Common myeloid progenitor, CD34-positive (primary cell): Measurements from ENCODE around the gene TEX28.
"Not testable (repeated sequence)": the region's sequence is repeated elsewhere in the genome, so short reads cannot be mapped to it uniquely, and the experiment has no call there.

Source experiments
- CTCF ChIA-PET: fragments of 350-600 bp; sonication (Branson Sonifier 250); formaldehyde crosslinking; loops from one replicate; lab custom pipeline; 2021; ENCODE audit warnings: antibody characterized with exemption; lab: Charles Lee
- POLR2A ChIA-PET: fragments of 350-600 bp; sonication (Branson Sonifier 250); formaldehyde crosslinking; loops from one replicate; lab custom pipeline; 2021; ENCODE audit warnings: antibody characterized with exemption; lab: Charles Lee
- DNase-seq, 3 donors: peaks; one replicate each; pipeline versions ENCODE4 v3.0.0 to v3.0.0-alpha.2; 2013
- H3K27ac ChIP-seq, 2 experiments: 1 replicate in 1 of 2; 2 replicates in 1 of 2; pipeline ENCODE4 v1.7.0; 2013; ENCODE audit warnings: inconsistent platforms in 2 of 2, low read length in 2 of 2, mild to moderate bottlenecking in 2 of 2, low read depth in 1 of 2, moderate library complexity in 1 of 2; ENCODE audit not compliant: severe bottlenecking in 2 of 2, insufficient read depth in 1 of 2, poor library complexity in 1 of 2
- H3K27me3 ChIP-seq, 5 experiments: replicated peaks in 2 of 5; 1 replicate in 3 of 5; 2 replicates in 2 of 5; pipeline versions ENCODE4 v1.6.1 to v1.7.0; 2013; ENCODE audit warnings: low read length in 4 of 5, mild to moderate bottlenecking in 2 of 5, moderate library complexity in 2 of 5, inconsistent platforms in 1 of 5; ENCODE audit not compliant: insufficient read depth in 5 of 5, control insufficient read depth in 4 of 5
- H3K36me3 ChIP-seq, 4 experiments: 1 replicate in 2 of 4; 2 replicates in 2 of 4; pipeline versions ENCODE4 v1.6.1 to v1.7.0; 2013; ENCODE audit warnings: low read length in 3 of 4, control low read depth in 1 of 4, mild to moderate bottlenecking in 1 of 4; ENCODE audit not compliant: control insufficient read depth in 4 of 4, insufficient read depth in 4 of 4
- H3K4me1 ChIP-seq, 4 experiments: 1 replicate in 3 of 4; 2 replicates in 1 of 4; pipeline versions ENCODE4 v1.6.1 to v1.7.1; 2013; ENCODE audit warnings: low read length in 3 of 4, mild to moderate bottlenecking in 3 of 4, control low read depth in 1 of 4, inconsistent platforms in 1 of 4, moderate library complexity in 1 of 4; ENCODE audit not compliant: control insufficient read depth in 4 of 4, insufficient read depth in 4 of 4; ENCODE audit errors: control extremely low read depth in 1 of 4
- H3K4me3 ChIP-seq, 7 experiments: 1 replicate in 4 of 7; 2 replicates in 3 of 7; pipeline versions ENCODE4 v1.5.1 to v1.7.0; 2013; ENCODE audit warnings: mild to moderate bottlenecking in 7 of 7, low read length in 6 of 7, moderate library complexity in 6 of 7, inconsistent platforms in 2 of 7, low read depth in 2 of 7, control low read depth in 1 of 7; ENCODE audit not compliant: insufficient read depth in 4 of 7, control insufficient read depth in 1 of 7; ENCODE audit errors: extremely low read depth in 1 of 7
- H3K9me3 ChIP-seq, 5 experiments: 1 replicate in 4 of 5; 2 replicates in 1 of 5; pipeline versions ENCODE4 v1.6.1 to v1.7.1; 2013; ENCODE audit warnings: low read length in 4 of 5, mild to moderate bottlenecking in 2 of 5, inconsistent platforms in 1 of 5, low read depth in 1 of 5, moderate library complexity in 1 of 5; ENCODE audit not compliant: control insufficient read depth in 4 of 5, insufficient read depth in 2 of 5; ENCODE audit errors: control extremely low read depth in 1 of 5
- WGBS: methylation state at CpG from one replicate; pipeline ENCODE4 v1.1.5; 2013; ENCODE audit not compliant: insufficient coverage; 5-methylcytosine and 5-hydroxymethylcytosine counted together

TEX28 gene

DNA sequence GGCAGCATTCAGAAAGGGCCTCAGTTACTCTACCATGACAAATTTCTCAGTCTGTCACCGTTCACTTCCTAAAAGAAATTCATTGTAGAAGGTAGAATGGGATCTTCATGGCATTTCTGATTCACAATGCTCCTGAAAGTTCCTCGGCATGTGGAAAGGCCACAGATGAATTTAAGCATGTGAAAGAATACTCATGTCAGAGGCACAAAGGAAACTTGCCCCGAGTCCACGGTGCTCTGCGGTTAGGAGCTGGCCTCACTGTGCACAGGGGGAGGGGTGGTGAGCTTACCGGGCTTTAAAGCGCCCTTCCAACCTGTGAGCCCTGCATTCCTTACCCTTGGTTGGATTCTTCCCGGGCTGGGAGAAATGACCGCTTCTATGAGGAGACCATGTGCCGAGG is 9.9 kb upstream of the TEX28 start:
- Histone ChIP-seq H3K4me1 (peaks cover 0 to 6% (median 1%) of the 10 kb centered on the region in 4 experiments), H3K36me3 (no peaks in the 10 kb centered on the region), H3K4me3 (no peak overlapping the region), H3K27me3 (peaks cover 0 to 6% (median 0%) of the 10 kb centered on the region in 5 experiments), H3K9me3 (no peaks in the 10 kb centered on the region), H3K27ac (no peak overlapping the region)
- no peak for DNase-seq
- 90% methylated on average over 10 of the region's 10 CpGs for WGBS
- CTCF ChIA-PET: interaction anchor here (1.4 to 3.0 kb wide), 3 partner anchors 13 to 231 kb away, joined by 3 to 12 read pairs (median 6); no protein-coding TSS in a partner anchor
- POLR2A ChIA-PET: interaction anchor here (0.7 kb wide), 1 partner anchor 10 kb away, joined by 4 read pairs; the partner anchor contains the start of gene TEX28

DNA sequence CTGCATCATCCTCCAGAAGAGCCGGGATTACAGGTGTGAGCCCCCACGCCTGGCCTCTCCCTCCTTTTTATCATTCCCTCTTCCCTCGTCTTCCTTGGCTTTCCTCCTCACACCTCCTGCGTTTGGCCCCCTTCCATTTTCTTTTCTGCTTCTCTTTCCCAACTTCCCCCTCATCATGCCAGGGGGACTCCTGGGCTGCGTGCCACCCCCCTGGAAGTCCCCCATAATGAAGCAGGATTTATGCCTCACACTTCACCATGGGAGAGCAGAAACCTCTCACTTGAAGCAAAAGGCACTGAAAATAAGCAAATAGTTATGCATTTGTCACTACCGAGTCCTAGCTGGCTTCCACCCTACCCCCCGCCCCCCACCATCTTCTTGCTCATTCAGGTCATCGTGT is 8.6 kb upstream of the TEX28 start:
- Histone ChIP-seq H3K27me3 (peaks cover 0 to 6% (median 0%) of the 10 kb centered on the region in 5 experiments), H3K36me3 (no peaks in the 10 kb centered on the region), H3K4me3 (no peak overlapping the region), H3K9me3 (no peaks in the 10 kb centered on the region), H3K4me1 (peaks cover 0 to 4% (median 1%) of the 10 kb centered on the region in 4 experiments), H3K27ac (no peak overlapping the region)
- CTCF ChIA-PET: interaction anchor here (0.6 to 3.0 kb wide), 2 partner anchors 111 to 167 kb away, joined by 3 to 12 read pairs; no protein-coding TSS in a partner anchor
- POLR2A ChIA-PET: no interaction called here
- 79% methylated on average over 6 of the region's 8 CpGs for WGBS
- DNase-seq: no peak

DNA sequence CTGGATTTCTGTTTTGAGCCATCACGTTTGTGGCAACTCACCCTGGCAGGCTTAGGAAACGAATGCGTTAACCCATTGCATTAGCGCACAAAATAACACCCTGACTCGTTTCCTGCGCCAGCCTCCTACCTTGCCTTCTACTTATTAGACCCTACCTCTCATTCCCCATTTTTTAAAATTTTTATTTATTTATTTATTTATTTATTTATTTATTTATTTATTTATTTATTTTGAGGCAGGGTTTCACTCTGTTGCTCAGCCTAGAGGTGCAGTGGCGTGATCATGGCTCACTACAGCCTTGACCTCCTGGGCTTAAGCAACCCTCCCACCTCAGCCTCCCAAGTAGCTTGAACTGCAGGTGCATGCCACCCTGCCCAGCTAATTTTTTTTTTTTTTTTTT is 8.1 kb upstream of the TEX28 start:
- DNase-seq, POLR2A ChIA-PET, H3K27ac ChIP-seq, H3K4me3 ChIP-seq, H3K4me1 ChIP-seq, H3K27me3 ChIP-seq, H3K36me3 ChIP-seq, H3K9me3 ChIP-seq: not testable (repeated sequence)
- CTCF ChIA-PET: interaction anchor here (0.6 to 3.0 kb wide), 2 partner anchors 112 to 167 kb away, joined by 3 to 12 read pairs; no protein-coding TSS in a partner anchor
- 93% methylated on average over 3 of the region's 7 CpGs for WGBS

DNA sequence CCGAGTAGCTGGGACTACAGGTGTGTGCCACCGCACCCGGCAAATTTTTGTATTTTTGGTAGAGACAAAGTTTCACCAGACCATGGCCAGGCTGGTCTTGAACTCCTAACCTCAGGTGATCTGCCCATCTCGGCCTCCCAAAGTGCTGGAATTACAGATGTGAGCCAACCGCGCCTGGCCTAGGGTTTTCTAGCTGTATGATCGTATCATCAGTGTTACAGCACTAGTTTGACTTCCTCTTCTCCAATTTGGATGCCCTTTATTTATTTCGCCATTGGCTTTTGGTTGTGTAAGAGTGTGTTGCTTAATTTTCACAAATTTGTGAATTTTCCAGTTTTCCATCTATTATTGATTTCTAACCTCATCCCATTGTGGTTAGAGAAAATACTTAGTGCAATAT is 5.9 kb upstream of the TEX28 start:
- Histone ChIP-seq H3K9me3 (peaks cover 0 to 3% (median 0%) of the 10 kb centered on the region in 5 experiments), H3K27ac (no peak overlapping the region), H3K4me1 (peaks cover 0 to 3% (median 1%) of the 10 kb centered on the region in 4 experiments), H3K36me3 (no peaks in the 10 kb centered on the region), H3K4me3 (no peak overlapping the region), H3K27me3 (peaks cover 0 to 6% (median 0%) of the 10 kb centered on the region in 5 experiments)
- CTCF ChIA-PET: interaction anchor here (1.0 kb wide), 1 partner anchor 8 kb away, joined by 4 read pairs; no protein-coding TSS in a partner anchor
- peak in 2 of 3 donors; percentile 27 for DNase-seq
- POLR2A ChIA-PET: no interaction called here
- 96% methylated on average over 6 of the region's 8 CpGs for WGBS

DNA sequence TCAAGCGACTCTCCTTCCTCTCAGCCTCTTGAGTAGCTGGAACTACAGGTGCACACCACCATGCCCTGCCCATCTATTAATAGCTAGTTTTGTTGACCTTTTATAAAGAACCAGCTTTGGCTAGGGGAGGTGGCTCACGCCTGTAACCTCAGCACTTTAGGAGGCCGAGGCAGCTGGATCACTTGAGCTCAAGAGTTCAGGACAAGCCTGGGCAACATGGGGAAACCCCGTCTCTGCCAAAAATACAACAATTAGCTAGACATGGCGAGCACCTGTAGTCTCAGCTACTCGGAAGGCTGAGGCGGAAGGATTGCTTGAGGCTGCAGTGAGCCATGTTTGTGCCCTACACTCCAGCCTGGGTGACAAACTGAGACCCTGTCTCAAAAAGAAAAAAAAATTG is 3.4 kb upstream of the TEX28 start:
- H3K9me3 ChIP-seq: peaks cover 0 to 8% (median 0%) of the 10 kb centered on the region in 5 experiments
- no peaks in the 10 kb centered on the region for H3K4me1 ChIP-seq
- H3K27ac ChIP-seq: no peak overlapping the region
- POLR2A ChIA-PET: no interaction called here
- WGBS: 93% methylated on average over 5 of the region's 7 CpGs
- H3K4me3 ChIP-seq: no peak overlapping the region
- H3K27me3 ChIP-seq: no peaks in the 10 kb centered on the region
- H3K36me3 ChIP-seq: no peaks in the 10 kb centered on the region
- no peak for DNase-seq
- CTCF ChIA-PET: no interaction called here

DNA sequence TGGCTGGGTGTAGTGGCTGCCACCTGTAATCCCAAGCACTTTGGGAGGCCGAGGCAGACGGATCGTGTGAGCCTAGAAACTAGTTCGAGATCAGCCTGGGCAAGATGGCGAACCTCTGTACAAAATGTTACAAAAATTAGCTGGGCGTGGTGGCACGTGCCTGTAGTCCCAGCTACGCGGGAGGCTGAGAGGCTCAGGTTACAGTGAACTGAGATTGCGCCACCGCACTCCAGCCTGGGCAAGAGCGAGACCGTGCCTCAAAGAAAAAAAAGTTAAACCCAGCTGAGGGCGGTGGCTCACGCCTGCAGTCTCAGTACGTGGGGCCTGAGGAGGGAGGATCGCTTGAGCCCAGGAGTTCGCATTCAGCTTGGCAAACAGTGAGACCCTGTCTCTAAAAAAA is 1.8 kb upstream of the TEX28 start:
- POLR2A ChIA-PET: no interaction called here
- WGBS: 91% methylated on average over 18 of the region's 18 CpGs
- Histone ChIP-seq H3K9me3 (peaks cover 0 to 8% (median 0%) of the 10 kb centered on the region in 5 experiments), H3K36me3 (no peaks in the 10 kb centered on the region), H3K4me1 (no peaks in the 10 kb centered on the region), H3K27me3 (no peaks in the 10 kb centered on the region), H3K27ac (no peak overlapping the region), H3K4me3 (no peak overlapping the region)
- CTCF ChIA-PET: no interaction called here
- DNase-seq: no peak

DNA sequence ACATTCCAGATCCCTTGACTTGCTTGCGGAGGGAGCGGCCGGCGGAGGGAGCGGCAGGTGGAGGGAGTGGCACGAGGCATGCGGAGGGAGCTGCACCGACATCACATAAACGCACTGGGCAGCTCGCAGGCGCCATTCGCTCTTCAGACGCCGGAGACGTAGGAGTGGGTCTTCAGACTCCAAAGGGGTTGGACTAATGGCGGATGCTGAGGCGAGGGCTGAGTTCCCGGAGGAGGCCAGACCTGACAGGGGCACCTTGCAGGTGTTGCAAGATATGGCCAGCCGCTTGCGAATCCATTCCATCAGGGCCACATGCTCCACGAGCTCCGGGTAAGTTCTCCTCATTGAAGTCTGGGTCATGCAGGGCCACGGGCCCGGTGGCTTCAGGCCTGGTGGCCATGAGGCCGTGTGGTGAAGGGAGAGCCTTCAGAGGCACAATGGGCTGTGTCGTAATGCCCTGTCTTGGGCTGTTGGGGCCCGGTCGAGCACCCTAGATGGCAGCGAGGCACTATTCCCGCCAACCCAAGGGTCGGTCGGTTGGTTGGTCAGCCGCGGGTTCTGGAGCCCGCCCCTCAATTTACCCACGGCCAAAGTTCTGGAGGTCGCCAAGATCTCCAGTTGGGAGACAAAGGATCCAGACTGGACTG is 863 bp upstream of the TEX28 start, which contains the start of gene TKTL1:
Gene TKTL1, plus strand, starts transcription at position 132 of the 647 bp plus-strand sequence. Its CDS starts 65 bp downstream, at position 197.
- no peaks in the 10 kb centered on the region for H3K27me3 ChIP-seq
- 96% methylated on average over 37 of the region's 37 CpGs for WGBS
- H3K27ac ChIP-seq: no peak within 1 kb of the TSS
- H3K4me3 ChIP-seq: no peak within 1 kb of the TSS
- CTCF ChIA-PET: no interaction called here
- DNase-seq: no peak
- H3K36me3 ChIP-seq: no peaks in the 10 kb centered on the region
- POLR2A ChIA-PET: no interaction called here
- H3K9me3 ChIP-seq: peaks cover 0 to 8% (median 0%) of the 10 kb centered on the region in 5 experiments
- H3K4me1 ChIP-seq: no peaks in the 10 kb centered on the region
